Gastrocnemius medialis (tissue), 4 donors: ENCODE results near the gene SP6. TPM values are rescaled to one million over a fixed set of nuclear protein-coding genes. Genes with fewer than 3 reads are reported as not detected.

Source experiments
- ATAC-seq, 2 donors: fragments of 150-250 bp; one replicate each; pipeline ENCODE4 v1.9.1; 2016
- DNase-seq, 2 donors: peaks; one replicate each; pipeline ENCODE4 v3.0.0-alpha.2; 2019
- H3K27ac ChIP-seq, 4 donors: fragments of 200-600 bp; sonication (generic); 1 replicate in 1 of 4; 2 replicates in 3 of 4; pipeline ENCODE4 v1.5.1; 2016 to 2018; ENCODE audit warnings: mild to moderate bottlenecking in 2 of 4, moderate library complexity in 1 of 4
- H3K27me3 ChIP-seq, 3 donors: fragments of 200-600 bp; sonication (generic) in 2 of 3; 1 replicate in 1 of 3; 2 replicates in 2 of 3; pipeline versions ENCODE4 v1.5.1 to v1.6.0; 2016 to 2019; ENCODE audit warnings: mild to moderate bottlenecking in 1 of 3, moderate library complexity in 1 of 3
- H3K36me3 ChIP-seq, 2 donors: fragments of 200-600 bp; sonication (generic) in 1 of 2; one replicate each; pipeline ENCODE4 v1.5.1; 2017 to 2018
- H3K4me1 ChIP-seq, 2 donors: fragments of 200-600 bp; sonication (generic) in 1 of 2; one replicate each; pipeline ENCODE4 v1.5.1; 2016 to 2017; ENCODE audit warnings: mild to moderate bottlenecking in 2 of 2
- H3K4me3 ChIP-seq, 4 donors: fragments of 200-600 bp; sonication (generic) in 3 of 4; 1 replicate in 1 of 4; 2 replicates in 3 of 4; pipeline ENCODE4 v1.5.1; 2016 to 2019; ENCODE audit warnings: mild to moderate bottlenecking in 2 of 4
- H3K9me3 ChIP-seq, 3 donors: fragments of 200-600 bp; sonication (generic) in 2 of 3; 1 replicate in 1 of 3; 2 replicates in 2 of 3; pipeline ENCODE4 v1.5.1; 2016 to 2019
- CTCF ChIP-seq, 5 experiments: fragments of 450-650 bp in 3 of 5; fragments of 200-600 bp in 2 of 5; sonication (generic) in 2 of 5; IDR thresholded peaks in 4 of 5; conservative IDR thresholded peaks in 1 of 5; 1 replicate in 4 of 5; 2 replicates in 1 of 5; pipeline ENCODE4 v1.5.1; 2016 to 2019; ENCODE audit warnings: antibody characterized with exemption in 5 of 5, mild to moderate bottlenecking in 3 of 5, moderate library complexity in 3 of 5
- POLR2A ChIP-seq, 2 donors: fragments of 450-650 bp; IDR thresholded peaks; one replicate each; pipeline ENCODE4 v1.6.1; 2017; ENCODE audit warnings: antibody characterized with exemption in 2 of 2, mild to moderate bottlenecking in 2 of 2, moderate library complexity in 2 of 2
- in situ Hi-C, 4 donors: fragments of 200-750 bp; cut with MboI; loops; one replicate each; pipeline versions ENCODE4 v1.15.0 to v1.8.0; 2017; ENCODE audit warnings: low sequenced_read_pairs in 4 of 4
- intact Hi-C: fragments of 100-400 bp; cut with DNase I; formaldehyde crosslinking; loops from one replicate; pipeline ENCODE4 v1.15.1; 2023; ENCODE audit warnings: low total_unique reads
- total RNA-seq, 4 donors: library from RNA; depleted of rRNA; stranded (reverse); fragments of >200 nt; gene quantifications; one replicate each; pipeline versions ENCODE4 v1.1.0 to v1.2.3, GENCODE V29; 2016

The SP6 gene
- total RNA-seq, 4 donors from 2014 or later: 0.16 TPM; not detected in 3

- peak overlapping the region; percentile 94 to 99 (median 96) for H3K27ac ChIP-seq
- peaks cover 49 to 59% of the 10 kb centered on the region in 2 donors for H3K4me1 ChIP-seq
- H3K36me3 ChIP-seq: no peaks in the 10 kb centered on the region
- ATAC-seq (peak; percentile 1 to 6), DNase-seq (no peak)
- in situ Hi-C loops: loop anchor here in 1 of 4 donors (10.0 kb wide), 1 partner anchor 48 kb away; the partner anchor contains the start of gene PNPO
- intact Hi-C loops: loop anchor here (5.0 kb wide), 4 partner anchors 130 to 1295 kb away; partner anchors contain the start of genes SNX11 and TBKBP1
- TF ChIP-seq POLR2A (IDR thresholded peaks at IDR 0.05): no peak
- TF ChIP-seq CTCF (IDR thresholded peaks at IDR 0.05 in 4 of 5, conservative IDR thresholded peaks at IDR 0.05 in 1 of 5): peak in 1 of 5 experiments; percentile 1
- H3K4me3 ChIP-seq: peak overlapping the region; percentile 75 to 86 (median 80)
- H3K27me3 ChIP-seq: no peaks in the 10 kb centered on the region
- H3K9me3 ChIP-seq: no peaks in the 10 kb centered on the region
Observed at GRCh38 chr17:47896672-47897490, 45.9 kb upstream of the SP6 start.

DNA sequence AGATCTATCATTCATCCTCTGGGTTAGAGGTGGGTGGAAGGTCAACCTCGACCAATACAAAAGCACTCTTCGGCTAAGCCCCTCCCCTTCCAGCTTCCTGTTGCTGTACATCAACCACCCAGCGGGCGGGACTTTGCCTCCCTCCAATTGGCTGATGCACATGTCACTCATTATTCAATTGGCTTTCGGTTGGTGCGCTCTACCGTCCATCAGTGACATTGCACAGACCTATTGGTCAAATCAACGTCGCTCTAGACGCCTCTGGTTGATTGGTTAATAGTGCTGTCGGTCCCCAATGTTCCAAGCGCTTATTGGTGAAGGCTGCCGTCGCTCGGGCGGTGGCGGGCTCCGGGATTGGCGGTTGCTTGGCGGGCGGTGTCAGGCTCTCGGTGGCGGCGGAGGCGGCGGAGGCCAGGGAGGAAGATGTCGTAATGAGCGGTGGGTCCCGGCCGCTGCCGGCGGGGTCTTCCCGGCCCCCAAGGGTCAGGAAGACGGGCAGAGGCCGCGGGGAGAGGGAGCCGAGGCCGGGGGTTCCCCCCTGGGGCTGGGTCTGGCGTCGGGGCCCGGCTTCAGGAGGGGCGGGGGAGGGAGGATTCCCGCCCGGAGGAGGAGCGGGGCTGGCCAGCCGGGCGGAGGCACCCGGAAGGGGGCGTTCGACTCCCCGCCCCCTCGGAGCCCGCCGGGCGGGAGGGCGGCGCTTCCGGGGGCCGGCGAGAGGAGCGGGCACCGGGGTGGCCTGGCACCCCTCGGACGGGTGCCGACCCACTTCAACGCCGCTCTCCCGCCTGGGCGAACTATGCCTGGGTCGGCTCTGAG lies 45.1 kb upstream of the SP6 start, which contains the start of gene SP2:
SP2 (plus strand) TSS at position 381 of the 816 bp plus-strand sequence; CDS start at position 432, 51 bp downstream.
- DNase-seq (peak; percentile 100), ATAC-seq (peak; percentile 92 to 95)
- no peaks in the 10 kb centered on the region for H3K9me3 ChIP-seq
- in situ Hi-C loops: loop anchor here in 1 of 4 donors (10.0 kb wide), 1 partner anchor 49 kb away; the partner anchor contains the start of gene PNPO
- H3K36me3 ChIP-seq: no peaks in the 10 kb centered on the region
- H3K4me3 ChIP-seq: peak within 1 kb of the TSS; percentile 75 to 86 (median 83)
- H3K27me3 ChIP-seq: no peaks in the 10 kb centered on the region
- peaks cover 42 to 50% of the 10 kb centered on the region in 2 donors for H3K4me1 ChIP-seq
- TF ChIP-seq CTCF (IDR thresholded peaks at IDR 0.05 in 4 of 5, conservative IDR thresholded peaks at IDR 0.05 in 1 of 5): peak in 3 of 5 experiments; percentile 15 to 59 (median 25)
- peak; percentile 95 to 96 for TF ChIP-seq POLR2A (IDR thresholded peaks at IDR 0.05)
- peak within 1 kb of the TSS; percentile 94 to 99 (median 96) for H3K27ac ChIP-seq
- intact Hi-C loops: loop anchor here (1.0 to 5.0 kb wide), 7 partner anchors 45 to 1296 kb away; partner anchors contain the start of genes LRRC46, MRPL10, PNPO and SNX11

DNA sequence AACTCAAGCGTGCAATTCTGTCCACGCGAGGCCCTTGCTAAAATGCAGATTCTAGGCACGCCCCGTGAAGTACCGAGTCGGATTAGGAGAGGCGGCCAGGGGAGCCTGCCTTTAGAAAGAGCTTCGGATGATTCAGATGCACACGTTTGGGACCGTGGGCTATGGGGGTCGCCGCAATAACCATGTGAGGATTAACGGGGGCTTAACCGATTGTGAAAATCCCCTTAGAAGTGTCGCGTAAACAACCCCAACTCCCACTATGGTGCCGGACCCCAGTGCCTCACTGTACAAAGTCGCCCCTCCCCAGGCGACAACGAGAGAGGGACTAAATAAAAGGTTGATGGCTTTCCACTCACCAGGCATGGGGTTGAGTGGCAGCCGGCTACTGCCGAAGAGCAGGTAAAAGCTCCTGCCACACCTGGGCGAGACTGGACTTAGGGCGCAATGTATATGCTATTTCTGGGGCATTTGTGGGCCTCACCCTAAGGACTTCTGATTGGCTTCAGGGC lies 44.4 kb upstream of the SP6 start:
- peaks cover 38 to 44% of the 10 kb centered on the region in 2 donors for H3K4me1 ChIP-seq

More for the DNA sequence above, 44.4 kb upstream of the SP6 start:
- Histone ChIP-seq H3K9me3 (no peaks in the 10 kb centered on the region), H3K36me3 (no peaks in the 10 kb centered on the region), H3K4me3 (peak overlapping the region; percentile 60 to 84 (median 78)), H3K27ac (peak overlapping the region; percentile 88 to 96 (median 92)), H3K27me3 (no peaks in the 10 kb centered on the region)
- ATAC-seq: peak; percentile 9 to 16
- intact Hi-C loops (loop anchor here (1.0 to 5.0 kb wide), 7 partner anchors 45 to 1297 kb away; partner anchors contain the start of genes LRRC46, MRPL10, PNPO and SNX11), in situ Hi-C loops (loop anchor here in 1 of 4 donors (10.0 kb wide), 1 partner anchor 49 kb away; the partner anchor contains the start of gene PNPO)
- DNase-seq: peak in 1 of 2 donors; percentile 41
- TF ChIP-seq CTCF (IDR thresholded peaks at IDR 0.05 in 4 of 5, conservative IDR thresholded peaks at IDR 0.05 in 1 of 5): no peak
- TF ChIP-seq POLR2A (IDR thresholded peaks at IDR 0.05): peak; percentile 95 to 98
